Natural killer cell (primary cell): Measurements from ENCODE around the gene RGS1. TPM values are rescaled to one million over a fixed set of nuclear protein-coding genes. Genes with fewer than 3 reads are reported as not detected.

Experiments
- ATAC-seq, 3 donors: fragments of 150-1000 bp in 2 of 3; fragments of 200-7000 bp in 1 of 3; cut with Tn5 transposase; 1 replicate in 1 of 3; 2 replicates in 2 of 3; pipeline ENCODE4 v1.10.0; 2021; ENCODE audit warnings: mild to moderate bottlenecking in 2 of 3, moderate library complexity in 2 of 3
- DNase-seq, 2 donors: peaks; one replicate each; pipeline versions ENCODE4 v3.0.0 to v3.0.0-alpha.2; 2013 to 2021; ENCODE audit warnings: mixed read lengths in 1 of 2
- H3K27ac ChIP-seq: one replicate; pipeline ENCODE4 v1.5.1; 2013; ENCODE audit warnings: mild to moderate bottlenecking, low read length
- H3K27me3 ChIP-seq: one replicate; pipeline ENCODE4 v1.6.1; 2013; ENCODE audit warnings: low read length; ENCODE audit not compliant: control insufficient read depth, insufficient read depth
- H3K36me3 ChIP-seq: one replicate; pipeline ENCODE4 v1.6.1; 2013; ENCODE audit warnings: low read length; ENCODE audit not compliant: control insufficient read depth, insufficient read depth
- H3K4me1 ChIP-seq: one replicate; pipeline ENCODE4 v1.6.1; 2013; ENCODE audit warnings: low read length; ENCODE audit not compliant: control insufficient read depth, insufficient read depth
- H3K4me3 ChIP-seq: one replicate; pipeline ENCODE4 v1.5.1; 2013; ENCODE audit warnings: low read length
- H3K9me3 ChIP-seq: one replicate; pipeline ENCODE4 v1.6.1; 2013; ENCODE audit warnings: low read length; ENCODE audit not compliant: control insufficient read depth, insufficient read depth
- H3K27ac Mint-ChIP-seq, 2 donors: one replicate each; pipeline ENCODE4 v1.8.0; 2022; ENCODE audit warnings: mild to moderate bottlenecking in 2 of 2, mixed read lengths in 2 of 2, moderate library complexity in 1 of 2
- H3K27me3 Mint-ChIP-seq, 2 donors: one replicate each; pipeline ENCODE4 v1.8.0; 2022; ENCODE audit warnings: low read depth in 2 of 2, mixed read lengths in 2 of 2
- H3K36me3 Mint-ChIP-seq: one replicate; pipeline ENCODE4 v1.8.0; 2022; ENCODE audit warnings: mixed read lengths
- H3K4me1 Mint-ChIP-seq, 2 donors: one replicate each; pipeline ENCODE4 v1.8.0; 2022; ENCODE audit warnings: mixed read lengths in 2 of 2
- H3K4me3 Mint-ChIP-seq: one replicate; pipeline ENCODE4 v1.8.0; 2022; ENCODE audit warnings: mild to moderate bottlenecking, moderate library complexity, mixed read lengths
- H3K9me3 Mint-ChIP-seq, 2 donors: one replicate each; pipeline ENCODE4 v1.8.0; 2022; ENCODE audit warnings: mixed read lengths in 2 of 2
- CTCF ChIP-seq: fragments of 200-600 bp; IDR thresholded peaks from one replicate; pipeline ENCODE4 v1.8.0; 2022; ENCODE audit warnings: antibody characterized with exemption
- WGBS: methylation state at CpG from one replicate; pipeline ENCODE4 v1.1.7; 2013; ENCODE audit warnings: missing lambda C conversion rate; ENCODE audit not compliant: insufficient coverage; 5-methylcytosine and 5-hydroxymethylcytosine counted together
- intact Hi-C: fragments of 100-400 bp; cut with micrococcal nuclease; formaldehyde crosslinking; loops from one replicate; pipeline ENCODE4 v1.14.2; 2022
- total RNA-seq, 4 donors: library from RNA; stranded (reverse); fragments of 120-200 nt in 1 of 4; gene quantifications; one replicate each; pipeline versions ENCODE4 v1.2.3 to v1.2.4, GENCODE V29; 2013 to 2022

RGS1 gene
- total RNA-seq, 3 donors from 2014 or later (not counting 1 experiment from before 2014, with no cell fraction given) = 306 to 365 (median 343) TPM

GRCh38 chr1:192604979-192605620 lies 29.5 kb downstream of the RGS1 start:
- peak in 1 of 2 donors; percentile 44 for DNase-seq
- 0% methylated on average over 1 of the region's 3 CpGs for WGBS
- intact Hi-C loops = loop anchor here (1.0 to 10.0 kb wide), 5 partner anchors 30 to 520 kb away; partner anchors contain the start of genes CDC73, RGS1, RGS2 and RO60
- TF ChIP-seq CTCF = no peak
- no peaks in the 10 kb centered on the region for H3K36me3 Mint-ChIP-seq
- no peaks in the 10 kb centered on the region for H3K27me3 Mint-ChIP-seq
- peak; percentile 26 to 58 (median 54) for ATAC-seq
- Histone ChIP-seq H3K4me1 (peaks cover 17% of the 10 kb centered on the region), H3K4me3 (no peak overlapping the region), H3K27me3 (no peaks in the 10 kb centered on the region), H3K27ac (no peak overlapping the region), H3K36me3 (no peaks in the 10 kb centered on the region), H3K9me3 (no peaks in the 10 kb centered on the region)
- peaks cover 59 to 80% of the 10 kb centered on the region in 2 donors for H3K4me1 Mint-ChIP-seq
- peak overlapping the region; percentile 69 for H3K4me3 Mint-ChIP-seq
- peak overlapping the region; percentile 89 to 96 for H3K27ac Mint-ChIP-seq
- no peaks in the 10 kb centered on the region for H3K9me3 Mint-ChIP-seq

GRCh38 chr1:192608671-192609070 lies 33.1 kb downstream of the RGS1 start:
- ATAC-seq (no peak), DNase-seq (no peak)
- Histone ChIP-seq H3K4me3 (no peak overlapping the region), H3K36me3 (no peaks in the 10 kb centered on the region), H3K27me3 (no peaks in the 10 kb centered on the region), H3K4me1 (peaks cover 14% of the 10 kb centered on the region), H3K9me3 (no peaks in the 10 kb centered on the region), H3K27ac (no peak overlapping the region)
- intact Hi-C loops = loop anchor here (1.0 to 10.0 kb wide), 6 partner anchors 33 to 516 kb away; partner anchors contain the start of genes CDC73, RGS1 and RGS2
- Mint-ChIP-seq H3K4me3 (peak overlapping the region; percentile 78), H3K4me1 (peaks cover 29 to 45% of the 10 kb centered on the region in 2 donors), H3K9me3 (no peaks in the 10 kb centered on the region), H3K27me3 (no peaks in the 10 kb centered on the region), H3K27ac (peak overlapping the region; percentile 80 to 96), H3K36me3 (no peaks in the 10 kb centered on the region)
- no peak for TF ChIP-seq CTCF
- no CpG with 5 or more reads among the region's 2 CpGs for WGBS

- peak overlapping the region; percentile 70 for H3K27ac ChIP-seq
- no peaks in the 10 kb centered on the region for H3K27me3 ChIP-seq
- DNase-seq (peak; percentile 75 to 83), ATAC-seq (peak; percentile 87 to 94 (median 93))
- intact Hi-C loops = loop anchor here (1.0 to 10.0 kb wide), 6 partner anchors 34 to 515 kb away; partner anchors contain the start of genes CDC73, RGS1 and RGS2
- H3K9me3 ChIP-seq = no peaks in the 10 kb centered on the region
- H3K36me3 ChIP-seq = no peaks in the 10 kb centered on the region
- H3K4me3 ChIP-seq = no peak overlapping the region
- Mint-ChIP-seq H3K27ac (peak overlapping the region; percentile 80 to 96), H3K4me3 (peak overlapping the region; percentile 78), H3K27me3 (peaks cover 0 to 3% of the 10 kb centered on the region in 2 donors), H3K4me1 (peaks cover 27 to 43% of the 10 kb centered on the region in 2 donors), H3K9me3 (no peaks in the 10 kb centered on the region), H3K36me3 (no peaks in the 10 kb centered on the region)
- TF ChIP-seq CTCF = no peak
- WGBS = 30% methylated on average over 10 of the region's 12 CpGs
- peaks cover 14% of the 10 kb centered on the region for H3K4me1 ChIP-seq
Measured at GRCh38 chr1:192609110-192610079, 33.8 kb downstream of the RGS1 start.
